HEK293 (cell line): ENCODE data around the gene TMEM259.

Source experiments
- CTCF ChIA-PET: fragments of 350-600 bp; formaldehyde crosslinking; extraction: SDS; loops from one replicate; lab custom pipeline; 2021; ENCODE audit warnings: antibody characterized with exemption; lab: Yijun Ruan, JAX
- POLR2A ChIA-PET: fragments of 300-600 bp; formaldehyde crosslinking; extraction: SDS; loops from one replicate; lab custom pipeline; 2020; ENCODE audit warnings: antibody characterized with exemption, inconsistent platforms; lab: Yijun Ruan, JAX
- H3K27ac ChIP-seq: fragments of 200-500 bp; sonication (Bioruptor generic); 2 replicates; pipeline ENCODE4 v1.5.1; 2014; ENCODE audit warnings: low read depth, low read length, control low read depth, inconsistent platforms; ENCODE audit errors: extremely low read depth
- H3K36me3 ChIP-seq, 2 experiments: fragments of 200-500 bp in 1 of 2; sonication (Bioruptor generic) in 1 of 2; 1 replicate in 1 of 2; 2 replicates in 1 of 2; pipeline ENCODE4 v1.5.1; 2014 to 2017; ENCODE audit warnings: inconsistent platforms in 2 of 2, low read length in 2 of 2; ENCODE audit not compliant: control insufficient read depth in 2 of 2, insufficient read depth in 1 of 2
- H3K4me1 ChIP-seq: fragments of 200-500 bp; sonication (Bioruptor generic); 2 replicates; pipeline ENCODE4 v1.5.1; 2014; ENCODE audit warnings: mild to moderate bottlenecking, low read length, inconsistent platforms; ENCODE audit not compliant: control insufficient read depth, insufficient read depth
- H3K4me3 ChIP-seq: 2 replicates; pipeline ENCODE4 v1.5.1; 2011; ENCODE audit warnings: low read depth, mild to moderate bottlenecking, control low read depth, low read length, moderate library complexity
- H3K9me3 ChIP-seq: fragments of 200-500 bp; sonication (Bioruptor generic); 2 replicates; pipeline ENCODE4 v1.5.1; 2014; ENCODE audit warnings: low read depth, low read length, inconsistent platforms; ENCODE audit not compliant: control insufficient read depth, insufficient read depth
- KLF10 ChIP-seq: fragments of 450-650 bp; IDR thresholded peaks from 2 replicates; pipeline ENCODE4 v1.5.1; 2018; ENCODE audit warnings: missing biosample characterization, mild to moderate bottlenecking, missing genetic modification characterization
- SCRT2 ChIP-seq: fragments of 450-650 bp; formaldehyde crosslinking; IDR thresholded peaks from 2 replicates; pipeline ENCODE4 v1.5.1; 2016; ENCODE audit warnings: missing biosample characterization, missing genetic modification characterization
- SP2 ChIP-seq: fragments of 450-650 bp; formaldehyde crosslinking; IDR thresholded peaks from 2 replicates; pipeline ENCODE4 v1.5.1; 2016; ENCODE audit warnings: missing biosample characterization, missing genetic modification characterization
- ZNF10 ChIP-seq: fragments of 450-650 bp; formaldehyde crosslinking; IDR thresholded peaks from 2 replicates; pipeline ENCODE4 v1.5.1; 2017; ENCODE audit warnings: missing biosample characterization, missing genetic modification characterization
- ZNF2 ChIP-seq: fragments of 450-650 bp; formaldehyde crosslinking; IDR thresholded peaks from 2 replicates; pipeline ENCODE4 v1.5.1; 2016; ENCODE audit warnings: missing biosample characterization, missing genetic modification characterization
- ZNF37A ChIP-seq: fragments of 450-650 bp; IDR thresholded peaks from 2 replicates; pipeline ENCODE4 v1.5.1; 2018; ENCODE audit warnings: missing biosample characterization, missing genetic modification characterization
- ZNF394 ChIP-seq: fragments of 450-650 bp; formaldehyde crosslinking; IDR thresholded peaks from 2 replicates; pipeline ENCODE4 v1.5.1; 2016; ENCODE audit warnings: missing biosample characterization, missing genetic modification characterization, mild to moderate bottlenecking, moderate library complexity, borderline replicate concordance
- ZNF433 ChIP-seq: fragments of 450-650 bp; formaldehyde crosslinking; IDR thresholded peaks from 2 replicates; pipeline ENCODE4 v1.5.1; 2016; ENCODE audit warnings: missing biosample characterization, missing genetic modification characterization, low read depth
- ZNF747 ChIP-seq: fragments of 450-650 bp; formaldehyde crosslinking; IDR thresholded peaks from 2 replicates; pipeline ENCODE4 v1.5.1; 2016; ENCODE audit warnings: missing biosample characterization, missing genetic modification characterization
- TF ChIP-seq, protein P1 (sequence below): fragments of 450-650 bp; formaldehyde crosslinking; IDR thresholded peaks from 2 replicates; pipeline ENCODE4 v1.5.1; 2016; ENCODE audit warnings: missing biosample characterization, missing genetic modification characterization
- TF ChIP-seq, protein P2 (sequence below): fragments of 450-650 bp; formaldehyde crosslinking; IDR thresholded peaks from 2 replicates; pipeline ENCODE4 v1.5.1; 2016; ENCODE audit warnings: missing biosample characterization, missing genetic modification characterization, borderline replicate concordance

The TMEM259 gene

DNA sequence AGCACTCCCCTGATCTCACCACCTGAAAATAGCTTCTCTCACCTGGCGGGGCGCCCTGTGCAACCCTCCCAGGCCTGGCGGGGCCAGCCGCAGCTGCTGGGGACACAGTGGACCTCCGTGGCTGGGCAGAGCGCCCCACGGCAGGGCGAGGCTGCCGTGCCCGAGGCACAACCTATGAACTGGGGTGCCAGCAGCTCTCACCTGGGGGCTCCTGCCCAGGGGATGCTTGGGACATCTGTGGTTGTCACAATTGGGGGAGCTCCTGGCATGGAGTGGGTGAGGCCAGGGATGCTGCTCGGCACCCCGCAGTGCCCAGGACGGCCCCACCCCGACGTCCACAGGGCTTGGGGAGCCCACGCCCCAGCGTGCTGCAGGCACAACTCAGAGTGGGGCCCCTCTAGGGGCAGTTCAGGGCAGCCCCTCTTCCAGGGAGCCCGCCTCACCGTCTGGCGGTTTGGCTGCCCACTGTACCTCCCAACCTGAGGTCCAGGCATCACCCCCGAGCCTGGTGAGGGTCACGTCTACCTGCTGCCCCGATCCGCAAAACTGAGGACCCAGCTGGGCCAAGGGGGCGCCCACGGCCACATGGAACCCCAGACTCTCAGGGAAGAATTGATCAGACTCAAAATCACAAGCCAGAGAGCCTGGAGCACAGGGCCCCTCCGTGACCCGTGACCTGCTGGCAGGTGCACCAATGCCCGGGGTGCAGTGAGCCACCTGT, 5.7 kb downstream of the TMEM259 start:
- H3K4me3 ChIP-seq: no peak overlapping the region
- POLR2A ChIA-PET: interaction anchor here (0.6 to 1.2 kb wide), 2 partner anchors 8 to 241 kb away, joined by 3 to 4 read pairs; no protein-coding TSS in a partner anchor
- no peaks in the 10 kb centered on the region for H3K9me3 ChIP-seq

DNA sequence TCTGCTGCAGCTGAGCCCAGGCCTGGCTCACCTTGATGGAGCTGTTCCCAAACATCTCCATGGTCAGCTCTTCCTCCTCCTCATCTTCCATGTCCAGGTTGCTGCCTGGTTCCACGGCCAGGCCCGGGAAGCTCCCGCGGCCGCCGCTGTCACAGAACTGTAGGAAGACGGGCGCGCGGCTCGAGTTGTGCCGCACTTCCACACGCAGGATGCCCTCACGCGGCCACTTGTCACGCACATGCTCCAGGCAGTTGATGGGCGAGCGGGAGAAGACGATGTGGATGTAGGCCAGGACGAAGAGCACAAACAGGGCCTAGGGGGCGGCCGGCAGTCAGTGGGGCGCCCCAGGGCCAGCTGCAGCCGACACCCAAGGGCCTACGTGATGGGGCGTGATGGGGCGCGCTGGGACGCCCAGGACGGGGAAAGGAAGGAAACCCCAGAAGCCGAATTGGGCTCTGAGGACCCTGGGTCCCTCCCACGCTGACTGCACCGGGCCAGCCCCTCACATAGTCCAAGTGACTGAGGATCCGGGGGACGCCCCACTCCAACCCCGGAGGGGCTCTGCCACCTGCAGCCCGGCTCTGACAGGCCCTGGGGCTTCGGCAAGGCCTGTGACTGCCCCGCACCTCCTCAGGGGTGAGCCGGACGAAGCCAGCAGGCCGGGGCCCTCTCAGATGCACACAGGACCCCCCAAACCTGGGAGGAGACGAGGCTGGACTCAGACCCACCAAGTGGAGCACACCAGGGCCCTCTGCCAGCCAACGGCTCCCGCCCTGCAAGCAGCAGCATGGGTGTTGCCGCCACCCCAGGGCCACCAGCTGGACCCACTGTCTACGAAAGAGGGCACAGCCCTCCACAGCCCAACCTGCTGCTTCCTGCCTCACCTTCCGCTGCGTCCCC, 6.5 kb downstream of the TMEM259 start:
- CTCF ChIA-PET: interaction anchor here (0.7 to 1.5 kb wide), 5 partner anchors 14 to 230 kb away, joined by 3 to 8 read pairs (median 3); partner anchors contain the start of gene GRIN3B
- H3K36me3 ChIP-seq: peaks cover 0 to 78% of the 10 kb centered on the region in 2 experiments; a peak in 1 of 3 replicates
- POLR2A ChIA-PET: interaction anchor here (1.1 to 1.3 kb wide), 2 partner anchors 10 to 14 kb away, joined by 3 to 4 read pairs; no protein-coding TSS in a partner anchor

More for the DNA sequence above, 5.7 kb downstream of the TMEM259 start:
- peaks cover 0 to 71% of the 10 kb centered on the region in 2 experiments; a peak in 1 of 3 replicates for H3K36me3 ChIP-seq
- TF ChIP-seq ZNF37A (tag by site-specific recombination): no peak
- peak; percentile 34; the same call in 1 of the 2 replicates for TF ChIP-seq SCRT2 (tag by site-specific recombination)
- no peak for TF ChIP-seq ZNF394 (tag by site-specific recombination)
- TF ChIP-seq ZNF433 (tag by site-specific recombination): no peak
- TF ChIP-seq, all 188 proteins: peak for 1
- CTCF ChIA-PET: interaction anchor here (1.5 kb wide), 1 partner anchor 15 kb away, joined by 3 read pairs; the partner anchor contains the start of gene GRIN3B
- Histone ChIP-seq H3K4me1 (peaks cover 7% of the 10 kb centered on the region), H3K27ac (no peak overlapping the region)

DNA sequence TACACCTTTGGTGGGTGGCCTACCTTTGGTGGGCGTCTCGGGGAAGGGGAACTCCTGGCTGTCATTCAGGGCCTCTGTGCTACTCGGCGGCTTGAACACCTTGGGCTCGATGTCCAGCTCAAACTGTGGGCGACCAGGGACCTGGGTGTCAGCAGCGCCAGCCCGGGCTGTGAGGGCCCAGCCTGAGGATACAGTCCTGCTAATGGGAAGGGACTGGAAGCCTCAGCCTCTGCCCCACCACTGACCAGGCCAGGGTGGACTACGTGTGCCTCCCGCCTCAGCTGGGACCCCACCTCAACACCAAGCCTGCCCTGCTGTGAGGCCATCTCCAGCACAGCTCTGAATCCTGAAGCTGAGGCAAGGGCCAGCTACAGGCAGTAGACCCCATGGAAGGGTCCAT, 7.7 kb downstream of the TMEM259 start:
- peaks cover 7% of the 10 kb centered on the region for H3K4me1 ChIP-seq
- POLR2A ChIA-PET: interaction anchor here (0.6 to 1.3 kb wide), 3 partner anchors 9 to 51 kb away, joined by 3 to 4 read pairs (median 3); no protein-coding TSS in a partner anchor
- no peak overlapping the region for H3K27ac ChIP-seq
- TF ChIP-seq ZNF2 (tag by site-specific recombination): no peak
- TF ChIP-seq, protein P1, sequence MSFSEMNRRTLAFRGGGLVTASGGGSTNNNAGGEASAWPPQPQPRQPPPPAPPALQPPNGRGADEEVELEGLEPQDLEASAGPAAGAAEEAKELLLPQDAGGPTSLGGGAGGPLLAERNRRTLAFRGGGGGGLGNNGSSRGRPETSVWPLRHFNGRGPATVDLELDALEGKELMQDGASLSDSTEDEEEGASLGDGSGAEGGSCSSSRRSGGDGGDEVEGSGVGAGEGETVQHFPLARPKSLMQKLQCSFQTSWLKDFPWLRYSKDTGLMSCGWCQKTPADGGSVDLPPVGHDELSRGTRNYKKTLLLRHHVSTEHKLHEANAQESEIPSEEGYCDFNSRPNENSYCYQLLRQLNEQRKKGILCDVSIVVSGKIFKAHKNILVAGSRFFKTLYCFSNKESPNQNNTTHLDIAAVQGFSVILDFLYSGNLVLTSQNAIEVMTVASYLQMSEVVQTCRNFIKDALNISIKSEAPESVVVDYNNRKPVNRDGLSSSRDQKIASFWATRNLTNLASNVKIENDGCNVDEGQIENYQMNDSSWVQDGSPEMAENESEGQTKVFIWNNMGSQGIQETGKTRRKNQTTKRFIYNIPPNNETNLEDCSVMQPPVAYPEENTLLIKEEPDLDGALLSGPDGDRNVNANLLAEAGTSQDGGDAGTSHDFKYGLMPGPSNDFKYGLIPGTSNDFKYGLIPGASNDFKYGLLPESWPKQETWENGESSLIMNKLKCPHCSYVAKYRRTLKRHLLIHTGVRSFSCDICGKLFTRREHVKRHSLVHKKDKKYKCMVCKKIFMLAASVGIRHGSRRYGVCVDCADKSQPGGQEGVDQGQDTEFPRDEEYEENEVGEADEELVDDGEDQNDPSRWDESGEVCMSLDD (tag by site-specific recombination): 0 out of 2 replicates have a peak, but pooled peaks have one; percentile 1
- TF ChIP-seq, all 188 proteins: peak for 1
- CTCF ChIA-PET: interaction anchor here (1.1 to 1.5 kb wide), 2 partner anchors 13 to 17 kb away, joined by 3 read pairs; partner anchors contain the start of gene GRIN3B
- Histone ChIP-seq H3K9me3 (no peaks in the 10 kb centered on the region), H3K4me3 (no peak overlapping the region), H3K36me3 (peaks cover 0 to 71% of the 10 kb centered on the region in 2 experiments; a peak in 1 of 3 replicates)

More for the DNA sequence above, 6.5 kb downstream of the TMEM259 start:
- no peak for TF ChIP-seq KLF10 (tag by site-specific recombination)
- TF ChIP-seq ZNF10 (tag by site-specific recombination): no peak
- no peak for TF ChIP-seq ZNF747 (tag by site-specific recombination)
- TF ChIP-seq SP2 (tag by site-specific recombination): 0 out of 2 replicates have a peak, but pooled peaks have one; percentile 5
- TF ChIP-seq, protein P2, sequence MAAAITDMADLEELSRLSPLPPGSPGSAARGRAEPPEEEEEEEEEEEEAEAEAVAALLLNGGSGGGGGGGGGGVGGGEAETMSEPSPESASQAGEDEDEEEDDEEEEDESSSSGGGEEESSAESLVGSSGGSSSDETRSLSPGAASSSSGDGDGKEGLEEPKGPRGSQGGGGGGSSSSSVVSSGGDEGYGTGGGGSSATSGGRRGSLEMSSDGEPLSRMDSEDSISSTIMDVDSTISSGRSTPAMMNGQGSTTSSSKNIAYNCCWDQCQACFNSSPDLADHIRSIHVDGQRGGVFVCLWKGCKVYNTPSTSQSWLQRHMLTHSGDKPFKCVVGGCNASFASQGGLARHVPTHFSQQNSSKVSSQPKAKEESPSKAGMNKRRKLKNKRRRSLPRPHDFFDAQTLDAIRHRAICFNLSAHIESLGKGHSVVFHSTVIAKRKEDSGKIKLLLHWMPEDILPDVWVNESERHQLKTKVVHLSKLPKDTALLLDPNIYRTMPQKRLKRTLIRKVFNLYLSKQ (tag by site-specific recombination): no peak
- TF ChIP-seq, all 188 proteins: peak for 1
- no peaks in the 10 kb centered on the region for H3K9me3 ChIP-seq
- H3K4me1 ChIP-seq: peaks cover 7% of the 10 kb centered on the region
- no peak overlapping the region for H3K4me3 ChIP-seq
- H3K27ac ChIP-seq: no peak overlapping the region
